ENCODE data around the gene CST9. TPM values are rescaled to one million over a fixed set of nuclear protein-coding genes. Genes with fewer than 3 reads are reported as not detected.

CST9 gene
- total and polyA plus RNA-seq, 2 of the 13 experiments (the other 11 are each of a cell fraction or from before 2014, with no cell fraction given) = 0.07 TPM; not detected in 1

DNA sequence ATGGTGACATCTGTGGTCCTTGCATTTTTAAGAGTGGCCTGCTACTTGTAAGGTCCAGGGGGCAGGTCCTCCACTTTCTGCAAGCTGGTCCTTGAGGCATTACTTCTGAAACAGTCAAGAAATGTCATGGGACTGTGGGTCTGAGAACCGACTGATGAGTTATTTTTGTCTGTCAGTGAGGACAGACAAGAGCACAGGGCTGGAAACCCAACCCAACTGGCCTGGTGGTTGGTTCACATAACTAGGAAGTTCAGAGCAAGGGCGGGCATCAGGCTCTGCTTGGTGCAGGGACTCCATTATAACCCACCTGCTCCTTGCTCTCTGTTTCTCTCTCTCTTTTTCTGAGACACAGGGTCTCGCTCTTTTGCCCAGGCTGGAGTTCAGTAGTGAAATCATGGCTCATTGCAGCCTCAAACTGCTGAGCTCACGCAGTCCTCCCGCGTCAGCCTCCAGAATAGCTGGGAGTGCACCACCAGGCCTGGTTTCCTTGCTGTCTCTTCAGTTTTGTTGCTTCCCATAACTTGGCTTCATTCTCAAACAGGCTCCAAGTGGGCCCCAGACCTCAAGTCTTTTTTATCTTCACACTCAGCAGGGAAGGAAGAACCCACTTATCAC is 22.8 kb upstream of the CST9 start (continued):
- TF ChIP-seq, protein P1, sequence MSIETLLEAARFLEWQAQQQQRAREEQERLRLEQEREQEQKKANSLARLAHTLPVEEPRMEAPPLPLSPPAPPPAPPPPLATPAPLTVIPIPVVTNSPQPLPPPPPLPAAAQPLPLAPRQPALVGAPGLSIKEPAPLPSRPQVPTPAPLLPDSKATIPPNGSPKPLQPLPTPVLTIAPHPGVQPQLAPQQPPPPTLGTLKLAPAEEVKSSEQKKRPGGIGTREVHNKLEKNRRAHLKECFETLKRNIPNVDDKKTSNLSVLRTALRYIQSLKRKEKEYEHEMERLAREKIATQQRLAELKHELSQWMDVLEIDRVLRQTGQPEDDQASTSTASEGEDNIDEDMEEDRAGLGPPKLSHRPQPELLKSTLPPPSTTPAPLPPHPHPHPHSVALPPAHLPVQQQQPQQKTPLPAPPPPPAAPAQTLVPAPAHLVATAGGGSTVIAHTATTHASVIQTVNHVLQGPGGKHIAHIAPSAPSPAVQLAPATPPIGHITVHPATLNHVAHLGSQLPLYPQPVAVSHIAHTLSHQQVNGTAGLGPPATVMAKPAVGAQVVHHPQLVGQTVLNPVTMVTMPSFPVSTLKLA (IDR thresholded peaks at IDR 0.05) = no peak
- TF ChIP-seq HDAC6 (IDR thresholded peaks at IDR 0.05; ENCODE audit: low read depth, low read length) (no peak), ZNF510 (CRISPR knock-in tag; IDR thresholded peaks at IDR 0.05; ENCODE audit: low read depth) (no peak), FOXJ3 (CRISPR knock-in tag; IDR thresholded peaks at IDR 0.05; ENCODE audit: borderline replicate concordance) (no peak), ZNF34 (CRISPR knock-in tag; IDR thresholded peaks at IDR 0.05; ENCODE audit: borderline replicate concordance) (peak; percentile 61; the same call in 1 of the 2 replicates), NONO (IDR thresholded peaks at IDR 0.05) (no peak), NONO (CRISPR knock-in tag; conservative IDR thresholded peaks at IDR 0.05) (no peak), ZNF230 (CRISPR knock-in tag; IDR thresholded peaks at IDR 0.05) (0 out of 2 replicates have a peak, but pooled peaks have one; percentile 11), REL (CRISPR knock-in tag; conservative IDR thresholded peaks at IDR 0.05) (no peak), AGO1 (IDR thresholded peaks at IDR 0.05; ENCODE audit: low read depth, low read length, poor library complexity, severe bottlenecking) (no peak), RFX1 (IDR thresholded peaks at IDR 0.05) (no peak), ZNF484 (CRISPR knock-in tag; IDR thresholded peaks at IDR 0.05; ENCODE audit: borderline replicate concordance, low read depth) (no peak), ZNF674 (CRISPR knock-in tag; IDR thresholded peaks at IDR 0.05; ENCODE audit: low read depth) (0 out of 2 replicates have a peak, but pooled peaks have one; percentile 39), U2AF2 (IDR thresholded peaks at IDR 0.05; ENCODE audit: low read depth, low read length) (0 out of 2 replicates have a peak, but pooled peaks have one; percentile 40), ZNF556 (CRISPR knock-in tag; IDR thresholded peaks at IDR 0.05; ENCODE audit: borderline replicate concordance) (no peak), FOXO1 (CRISPR knock-in tag; IDR thresholded peaks at IDR 0.05) (no peak), MAZ (IDR thresholded peaks at IDR 0.05; ENCODE audit: borderline replicate concordance, low read depth, low read length) (no peak), MAZ (CRISPR knock-in tag; IDR thresholded peaks at IDR 0.05; ENCODE audit: low read depth) (no peak)
- TF ChIP-seq, protein P2, sequence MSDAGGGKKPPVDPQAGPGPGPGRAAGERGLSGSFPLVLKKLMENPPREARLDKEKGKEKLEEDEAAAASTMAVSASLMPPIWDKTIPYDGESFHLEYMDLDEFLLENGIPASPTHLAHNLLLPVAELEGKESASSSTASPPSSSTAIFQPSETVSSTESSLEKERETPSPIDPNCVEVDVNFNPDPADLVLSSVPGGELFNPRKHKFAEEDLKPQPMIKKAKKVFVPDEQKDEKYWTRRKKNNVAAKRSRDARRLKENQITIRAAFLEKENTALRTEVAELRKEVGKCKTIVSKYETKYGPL (CRISPR knock-in tag; IDR thresholded peaks at IDR 0.05) = no peak
- TF ChIP-seq, protein P3, sequence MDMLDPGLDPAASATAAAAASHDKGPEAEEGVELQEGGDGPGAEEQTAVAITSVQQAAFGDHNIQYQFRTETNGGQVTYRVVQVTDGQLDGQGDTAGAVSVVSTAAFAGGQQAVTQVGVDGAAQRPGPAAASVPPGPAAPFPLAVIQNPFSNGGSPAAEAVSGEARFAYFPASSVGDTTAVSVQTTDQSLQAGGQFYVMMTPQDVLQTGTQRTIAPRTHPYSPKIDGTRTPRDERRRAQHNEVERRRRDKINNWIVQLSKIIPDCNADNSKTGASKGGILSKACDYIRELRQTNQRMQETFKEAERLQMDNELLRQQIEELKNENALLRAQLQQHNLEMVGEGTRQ (IDR thresholded peaks at IDR 0.05; ENCODE audit: low read depth, low read length) = no peak
- TF ChIP-seq, protein P3 (CRISPR knock-in tag; IDR thresholded peaks at IDR 0.05; ENCODE audit: borderline replicate concordance) = no peak
- TF ChIP-seq, protein P4, sequence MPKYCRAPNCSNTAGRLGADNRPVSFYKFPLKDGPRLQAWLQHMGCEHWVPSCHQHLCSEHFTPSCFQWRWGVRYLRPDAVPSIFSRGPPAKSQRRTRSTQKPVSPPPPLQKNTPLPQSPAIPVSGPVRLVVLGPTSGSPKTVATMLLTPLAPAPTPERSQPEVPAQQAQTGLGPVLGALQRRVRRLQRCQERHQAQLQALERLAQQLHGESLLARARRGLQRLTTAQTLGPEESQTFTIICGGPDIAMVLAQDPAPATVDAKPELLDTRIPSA (CRISPR knock-in tag; IDR thresholded peaks at IDR 0.05; ENCODE audit: borderline replicate concordance) = no peak
- TF ChIP-seq, protein P5, sequence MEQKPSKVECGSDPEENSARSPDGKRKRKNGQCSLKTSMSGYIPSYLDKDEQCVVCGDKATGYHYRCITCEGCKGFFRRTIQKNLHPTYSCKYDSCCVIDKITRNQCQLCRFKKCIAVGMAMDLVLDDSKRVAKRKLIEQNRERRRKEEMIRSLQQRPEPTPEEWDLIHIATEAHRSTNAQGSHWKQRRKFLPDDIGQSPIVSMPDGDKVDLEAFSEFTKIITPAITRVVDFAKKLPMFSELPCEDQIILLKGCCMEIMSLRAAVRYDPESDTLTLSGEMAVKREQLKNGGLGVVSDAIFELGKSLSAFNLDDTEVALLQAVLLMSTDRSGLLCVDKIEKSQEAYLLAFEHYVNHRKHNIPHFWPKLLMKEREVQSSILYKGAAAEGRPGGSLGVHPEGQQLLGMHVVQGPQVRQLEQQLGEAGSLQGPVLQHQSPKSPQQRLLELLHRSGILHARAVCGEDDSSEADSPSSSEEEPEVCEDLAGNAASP (CRISPR knock-in tag; IDR thresholded peaks at IDR 0.05; ENCODE audit: borderline replicate concordance) = no peak
- TF ChIP-seq, protein P6, sequence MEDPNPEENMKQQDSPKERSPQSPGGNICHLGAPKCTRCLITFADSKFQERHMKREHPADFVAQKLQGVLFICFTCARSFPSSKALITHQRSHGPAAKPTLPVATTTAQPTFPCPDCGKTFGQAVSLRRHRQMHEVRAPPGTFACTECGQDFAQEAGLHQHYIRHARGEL (CRISPR knock-in tag; IDR thresholded peaks at IDR 0.05) = no peak

Measured in HepG2 (cell line).